GM04503 (cell line): ENCODE measurements around the gene CAPN7.
"Not testable (repeated sequence)": the region's sequence is repeated elsewhere in the genome, so short reads cannot be mapped to it uniquely, and the experiment has no call there.

Experiments
- DNase-seq: peaks from one replicate; pipeline ENCODE4 v3.0.0-alpha.2; 2012; ENCODE audit warnings: low read depth

CAPN7 gene

GRCh38 chr3:15205934-15206661, at the start of gene CAPN7:
TSS of gene CAPN7 (plus strand) at chr3:15206246. CDS start at chr3:15206496, 250 bp downstream.
- DNase-seq: peak; percentile 52

GRCh38 chr3:15157441-15157840, 48.6 kb upstream of the CAPN7 start:
- no peak for DNase-seq

DNA sequence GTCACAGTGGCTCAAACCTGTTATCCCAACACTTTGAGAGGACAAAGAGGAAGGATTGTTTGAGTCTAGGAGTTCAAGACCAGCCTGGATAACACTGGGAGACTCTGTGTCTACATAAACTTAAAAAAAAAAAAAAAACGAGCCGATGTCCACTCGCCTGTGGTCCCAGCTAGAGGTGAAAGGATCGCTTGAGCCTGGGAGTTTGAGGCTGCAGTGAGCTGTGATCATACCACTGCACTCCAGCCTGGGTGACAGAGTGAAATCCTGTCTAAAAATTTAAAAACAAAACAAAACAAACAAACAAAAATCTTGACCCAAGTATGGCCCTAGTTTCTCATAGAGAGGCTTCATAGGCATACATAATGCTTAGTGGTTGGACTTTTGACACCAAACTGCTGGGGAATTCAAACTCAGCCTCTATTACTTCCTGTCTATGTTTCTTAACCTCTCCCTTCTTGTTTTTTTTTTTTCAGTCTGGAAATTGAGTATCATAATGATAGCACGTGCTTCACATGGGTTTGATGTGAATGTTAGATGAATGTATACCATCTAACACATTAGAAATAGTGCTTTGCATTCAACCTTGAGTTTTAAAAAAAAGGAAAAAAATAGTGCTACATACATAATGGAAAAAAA, 46.4 kb upstream of the CAPN7 start:
- peak; percentile 4 for DNase-seq

DNA sequence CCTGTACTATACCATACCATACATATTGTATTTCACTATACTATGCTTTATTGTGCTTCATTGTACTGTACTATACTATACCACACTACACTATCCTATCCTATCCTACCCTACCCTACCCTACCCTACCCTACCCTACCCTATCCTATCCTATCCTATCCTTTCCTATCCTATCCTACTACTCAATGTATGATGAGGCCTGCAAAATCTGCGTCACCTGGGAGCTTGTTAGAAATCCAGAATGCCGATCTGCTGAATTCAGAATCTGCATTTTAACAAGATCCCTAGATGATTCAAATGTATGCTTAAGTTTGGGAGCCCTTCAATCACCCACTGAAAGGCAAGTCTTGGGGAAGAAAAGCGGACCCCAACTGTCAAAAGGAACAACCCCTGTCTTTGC, 45.4 kb upstream of the CAPN7 start:
- DNase-seq: no peak

GRCh38 chr3:15161133-15161532, 44.9 kb upstream of the CAPN7 start:
- peak; percentile 47 for DNase-seq

- not testable (repeated sequence) for DNase-seq
Observed at GRCh38 chr3:15163656-15164055, 42.4 kb upstream of the CAPN7 start.

- DNase-seq: peak; percentile 47
Observed at GRCh38 chr3:15164340-15164739, 41.7 kb upstream of the CAPN7 start.

DNA sequence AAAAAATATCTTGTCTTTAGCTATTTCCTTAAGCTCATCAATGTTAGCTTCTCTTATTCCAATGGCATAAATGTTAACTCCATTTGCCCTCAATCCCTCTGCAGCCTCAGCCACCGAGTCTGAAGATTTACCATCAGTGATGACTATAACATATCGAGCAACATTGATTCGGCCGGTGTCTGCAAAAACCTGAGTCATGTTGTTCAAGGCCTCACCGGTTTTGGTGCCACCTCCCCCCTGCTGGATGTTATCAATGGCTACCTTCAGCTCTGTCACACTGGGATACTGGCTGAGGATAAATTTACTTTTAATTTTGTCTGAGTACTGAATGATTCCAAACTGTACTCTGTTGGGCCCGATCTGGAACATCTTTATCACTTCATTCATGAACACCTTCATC, 41.0 kb upstream of the CAPN7 start:
- no peak for DNase-seq

DNA sequence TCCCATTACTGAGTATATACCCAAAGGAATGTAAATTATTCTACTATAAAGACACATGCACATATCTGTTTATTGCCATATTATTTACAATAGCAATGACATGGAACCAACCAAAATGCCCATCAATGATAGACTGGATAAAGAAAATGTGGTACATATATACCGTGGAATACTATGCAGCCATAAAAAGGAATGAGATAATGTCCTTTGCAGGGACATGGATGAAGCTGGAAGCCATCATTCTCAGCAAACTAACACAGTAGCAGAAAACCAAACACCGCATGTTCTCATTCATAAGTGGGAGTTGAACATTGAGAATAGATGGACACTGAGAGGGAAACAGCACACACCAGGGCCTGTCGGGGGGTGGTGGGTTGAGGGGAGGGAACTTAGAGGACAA, 39.7 kb upstream of the CAPN7 start:
- not testable (repeated sequence) for DNase-seq

DNA sequence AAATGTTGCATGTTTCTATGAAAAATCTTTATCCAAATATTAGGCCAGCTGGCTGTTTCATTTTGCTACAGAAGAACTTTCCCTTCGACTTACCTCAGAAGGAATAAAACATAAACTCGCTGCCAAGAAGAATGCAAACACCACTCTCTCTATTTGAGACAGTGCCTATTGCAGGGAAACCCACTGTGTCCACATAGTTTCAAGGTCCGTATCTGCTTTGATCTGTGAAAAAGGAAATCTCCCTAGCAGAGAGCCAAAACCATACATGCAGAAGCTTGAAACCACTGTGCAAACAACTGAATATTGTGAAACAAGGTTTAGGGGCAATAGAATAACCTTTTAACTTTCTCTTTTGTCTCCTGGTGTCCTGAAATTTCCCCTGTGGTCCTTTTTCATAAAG, 35.0 kb upstream of the CAPN7 start:
- DNase-seq: no peak

GRCh38 chr3:15172806-15173205, 33.2 kb upstream of the CAPN7 start:
- DNase-seq: no peak

DNA sequence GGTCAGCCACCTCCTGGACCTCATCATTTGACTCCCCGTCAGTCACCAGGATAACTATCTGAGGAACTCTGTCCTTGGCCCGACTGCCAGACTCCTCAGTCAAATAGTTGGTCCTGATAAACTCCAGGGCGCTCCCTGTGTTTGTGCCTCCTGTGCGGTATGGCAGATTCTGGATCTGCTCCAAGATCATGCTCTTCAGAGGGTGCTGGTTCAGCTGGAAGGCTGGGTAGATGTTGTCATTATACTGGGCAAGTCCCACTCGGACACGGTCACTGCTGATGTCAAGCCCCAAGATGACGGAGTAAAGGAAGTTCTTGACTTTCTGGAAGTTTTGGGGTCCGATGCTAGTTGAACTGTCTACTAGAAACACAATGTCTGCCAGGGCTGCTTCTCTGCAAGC, 31.1 kb upstream of the CAPN7 start:
- no peak for DNase-seq

DNA sequence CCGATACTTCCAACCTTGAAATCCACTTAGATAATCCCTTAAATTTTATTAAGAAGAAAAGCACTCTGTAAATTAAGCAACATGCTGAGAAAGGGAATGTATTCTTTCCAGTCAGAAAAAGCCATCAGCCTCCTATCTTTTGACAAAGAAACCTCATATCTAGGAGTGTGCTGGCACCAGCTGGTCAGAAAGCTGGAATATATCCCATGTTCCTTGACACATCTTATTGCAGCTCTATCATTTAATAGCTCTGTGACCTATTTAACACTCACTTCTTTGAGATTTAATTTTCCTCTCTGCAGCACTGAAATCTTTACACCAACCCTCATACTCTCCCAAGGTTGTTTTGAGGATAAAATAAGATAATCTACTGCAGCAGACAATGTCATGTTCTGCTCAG, 30.4 kb upstream of the CAPN7 start:
- no peak for DNase-seq

- no peak for DNase-seq
Observed at GRCh38 chr3:15180042-15180611, 25.9 kb upstream of the CAPN7 start.

GRCh38 chr3:15181511-15181910, 24.5 kb upstream of the CAPN7 start:
- DNase-seq: no peak

GRCh38 chr3:15181963-15182362, 24.1 kb upstream of the CAPN7 start:
- no peak for DNase-seq

DNA sequence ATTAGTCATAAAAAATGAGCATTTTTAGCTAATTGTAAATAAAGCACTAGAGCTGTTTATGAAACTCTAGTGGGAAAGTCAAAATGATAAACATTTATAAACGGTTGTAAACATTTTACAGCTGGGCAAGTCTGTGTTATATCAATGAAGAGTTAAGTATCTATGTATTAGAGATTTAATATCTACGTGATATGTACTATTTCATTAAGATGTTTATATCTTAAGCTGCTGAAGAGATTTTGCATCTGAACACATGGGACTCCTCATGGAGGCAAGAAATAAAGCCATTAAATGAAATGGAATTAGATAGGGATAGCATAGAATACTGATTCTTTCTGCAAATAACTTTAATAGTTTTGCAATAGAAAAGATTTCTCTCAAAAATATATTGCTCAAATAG, 23.0 kb upstream of the CAPN7 start:
- no peak for DNase-seq

GRCh38 chr3:15185404-15185803, 20.6 kb upstream of the CAPN7 start:
- DNase-seq: no peak

GRCh38 chr3:15186101-15186476, 20.0 kb upstream of the CAPN7 start:
- no peak for DNase-seq

DNA sequence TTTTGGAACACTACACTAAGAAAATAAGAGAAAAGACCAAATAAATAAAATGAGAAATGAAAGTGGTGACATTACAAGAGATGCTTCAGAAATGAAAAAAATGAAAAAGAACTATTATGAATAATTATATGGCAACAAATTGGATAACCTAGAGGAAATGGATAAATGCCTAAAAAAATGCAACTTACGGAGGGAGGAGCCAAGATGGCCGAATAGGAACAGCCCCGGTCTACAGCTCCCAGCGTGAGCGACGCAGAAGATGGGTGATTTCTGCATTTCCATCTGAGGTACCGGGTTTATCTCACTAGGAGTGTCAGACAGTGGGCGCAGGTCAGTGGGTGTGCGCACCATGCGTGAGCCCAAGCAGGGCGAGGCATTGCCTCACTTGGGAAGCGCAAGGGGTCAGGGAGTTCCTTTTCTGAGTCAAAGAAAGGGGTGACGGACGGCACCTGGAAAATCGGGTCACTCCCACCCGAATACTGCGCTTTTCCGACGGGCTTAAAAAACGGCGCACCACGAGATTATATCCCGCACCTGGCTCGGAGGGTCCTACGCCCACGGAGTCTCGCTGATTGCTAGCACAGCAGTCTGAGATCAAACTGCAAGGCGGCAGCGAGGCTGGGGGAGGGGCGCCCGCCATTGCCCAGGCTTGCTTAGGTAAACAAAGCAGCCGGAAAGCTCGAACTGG, 19.4 kb upstream of the CAPN7 start:
- DNase-seq: not testable (repeated sequence)

GRCh38 chr3:15197340-15198029, 8.6 kb upstream of the CAPN7 start:
- no peak for DNase-seq

DNA sequence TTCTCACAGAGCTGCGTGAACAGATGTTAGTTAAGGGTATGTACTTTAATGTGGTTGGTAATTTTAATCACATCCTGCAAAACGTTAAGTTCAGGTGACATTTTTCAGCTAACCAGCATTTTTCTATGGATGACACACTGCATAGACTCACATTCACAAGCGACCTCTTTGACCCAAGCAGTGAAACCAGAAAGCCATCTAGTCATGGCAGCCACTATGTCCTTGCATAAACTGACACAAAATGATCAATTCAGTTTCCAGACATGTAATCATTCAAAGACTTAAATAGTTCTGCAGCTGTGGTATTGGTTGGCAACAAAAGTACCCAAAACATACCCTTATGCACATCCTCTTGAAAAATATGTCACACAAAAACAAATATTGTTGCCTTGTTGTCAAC, 7.4 kb upstream of the CAPN7 start:
- DNase-seq: no peak
